Activated CD4-positive, alpha-beta T cell treated with anti-CD3 and anti-CD28 coated beads for 1 hour (primary cell): ENCODE results near the gene LIPK.

ENCODE experiments used
- DNase-seq: peaks from one replicate; pipeline ENCODE4 v3.0.0-alpha.2; 2020

The LIPK gene

GRCh38 chr10:88788924-88789323 is 82.9 kb downstream of the LIPK start:
- no peak for DNase-seq

GRCh38 chr10:88791924-88792323 is 85.9 kb downstream of the LIPK start:
- DNase-seq, result no peak

DNA sequence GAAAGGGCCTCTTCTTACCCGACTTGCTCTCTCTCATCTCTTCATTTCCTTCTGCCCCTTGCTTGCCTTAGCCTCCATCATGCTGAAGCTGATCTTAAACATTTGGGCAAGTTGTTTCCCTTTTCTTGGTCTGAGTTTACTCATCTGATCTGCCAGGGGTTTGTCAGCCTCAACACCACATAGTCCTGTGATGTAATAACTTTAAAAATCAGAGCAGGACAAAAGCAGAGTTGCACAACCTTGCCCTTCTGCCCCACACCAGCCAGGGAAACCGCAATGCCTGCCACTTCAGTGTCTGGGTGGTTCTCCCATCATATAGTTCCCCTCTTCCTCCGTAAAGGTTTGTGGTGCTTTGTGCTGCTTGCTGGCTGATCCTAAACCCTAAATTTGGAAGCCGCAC is 86.6 kb downstream of the LIPK start:
- DNase-seq, result no peak

- no peak for DNase-seq
Measured at GRCh38 chr10:88793712-88794299, 87.8 kb downstream of the LIPK start.

DNA sequence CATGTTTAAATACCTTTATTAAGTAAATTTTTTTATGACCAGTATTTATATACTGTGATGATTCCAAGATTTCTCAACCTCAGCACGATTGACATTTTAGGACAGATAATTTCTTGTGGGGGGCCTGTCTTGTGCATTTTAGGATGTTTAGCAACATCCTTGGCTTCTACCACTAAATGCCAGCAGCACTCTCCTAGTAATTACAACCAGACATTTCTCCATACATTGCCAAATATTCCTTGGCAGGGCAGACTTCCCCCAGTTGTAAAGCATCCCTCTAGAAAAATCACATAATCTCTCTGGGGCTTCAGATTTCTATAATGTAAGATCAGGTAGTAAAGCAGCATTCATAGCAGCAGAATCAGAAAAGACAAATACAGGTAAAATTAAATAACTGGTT is 88.7 kb downstream of the LIPK start:
- DNase-seq, result no peak

GRCh38 chr10:88800152-88801125 is 94.4 kb downstream of the LIPK start:
- DNase-seq, result no peak
